Stimulated activated CD4-positive, alpha-beta T cell treated with anti-CD3 and anti-CD28 coated beads, Interleukin-4, amount 100 ng/mL, for 4 hours (primary cell): ENCODE measurements around the gene ZNF281.
"Not testable (repeated sequence)": the region's sequence is repeated elsewhere in the genome, so short reads cannot be mapped to it uniquely, and the experiment has no call there.

Experiments
- DNase-seq, 2 experiments: peaks; one replicate each; pipeline ENCODE4 v3.0.0-alpha.2; 2020

Gene ZNF281, protein sequence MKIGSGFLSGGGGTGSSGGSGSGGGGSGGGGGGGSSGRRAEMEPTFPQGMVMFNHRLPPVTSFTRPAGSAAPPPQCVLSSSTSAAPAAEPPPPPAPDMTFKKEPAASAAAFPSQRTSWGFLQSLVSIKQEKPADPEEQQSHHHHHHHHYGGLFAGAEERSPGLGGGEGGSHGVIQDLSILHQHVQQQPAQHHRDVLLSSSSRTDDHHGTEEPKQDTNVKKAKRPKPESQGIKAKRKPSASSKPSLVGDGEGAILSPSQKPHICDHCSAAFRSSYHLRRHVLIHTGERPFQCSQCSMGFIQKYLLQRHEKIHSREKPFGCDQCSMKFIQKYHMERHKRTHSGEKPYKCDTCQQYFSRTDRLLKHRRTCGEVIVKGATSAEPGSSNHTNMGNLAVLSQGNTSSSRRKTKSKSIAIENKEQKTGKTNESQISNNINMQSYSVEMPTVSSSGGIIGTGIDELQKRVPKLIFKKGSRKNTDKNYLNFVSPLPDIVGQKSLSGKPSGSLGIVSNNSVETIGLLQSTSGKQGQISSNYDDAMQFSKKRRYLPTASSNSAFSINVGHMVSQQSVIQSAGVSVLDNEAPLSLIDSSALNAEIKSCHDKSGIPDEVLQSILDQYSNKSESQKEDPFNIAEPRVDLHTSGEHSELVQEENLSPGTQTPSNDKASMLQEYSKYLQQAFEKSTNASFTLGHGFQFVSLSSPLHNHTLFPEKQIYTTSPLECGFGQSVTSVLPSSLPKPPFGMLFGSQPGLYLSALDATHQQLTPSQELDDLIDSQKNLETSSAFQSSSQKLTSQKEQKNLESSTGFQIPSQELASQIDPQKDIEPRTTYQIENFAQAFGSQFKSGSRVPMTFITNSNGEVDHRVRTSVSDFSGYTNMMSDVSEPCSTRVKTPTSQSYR

DNA sequence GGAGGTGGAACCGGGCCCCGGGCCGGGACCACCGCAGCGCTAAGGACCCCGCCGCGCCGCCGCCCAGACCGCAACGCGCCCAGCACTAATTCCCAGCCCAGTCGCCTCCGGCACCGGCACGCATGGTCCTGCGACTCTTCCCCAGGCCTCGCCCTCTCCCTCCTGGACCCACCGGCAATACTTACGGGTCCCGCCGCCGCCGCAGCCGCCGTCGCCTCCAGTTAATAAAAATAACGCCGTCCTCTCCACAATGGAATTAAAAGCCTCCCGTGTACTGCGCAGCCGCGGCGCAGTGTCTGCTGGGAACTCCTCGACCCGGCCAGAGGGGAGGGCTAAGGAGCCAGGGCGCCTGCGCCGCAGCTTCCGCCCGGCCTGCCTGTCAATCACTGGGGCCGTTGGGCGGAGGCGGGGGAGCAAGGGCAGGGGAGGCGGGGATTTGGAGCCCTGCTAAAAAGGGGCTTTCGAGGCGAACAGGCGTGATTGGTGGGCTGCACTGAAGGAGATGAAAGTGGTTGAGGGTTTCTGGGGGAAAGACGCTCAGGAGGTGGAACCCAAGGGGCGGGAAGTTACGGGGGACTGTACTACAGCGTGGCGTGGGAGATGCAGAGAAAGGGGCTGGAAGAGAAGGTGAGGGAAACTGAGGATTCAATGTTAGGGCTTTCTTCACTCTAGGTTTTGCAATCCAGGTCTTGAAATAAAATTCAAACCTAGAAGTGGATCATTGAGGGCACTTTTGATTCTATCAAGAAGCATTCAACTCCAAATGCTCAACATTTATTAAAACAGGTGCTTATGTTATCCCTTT is at the start of gene ZNF281:
TSS of gene ZNF281 (minus strand) at position 276 of the 805 bp plus-strand sequence. CDS start 331 bp downstream, outside the sequence.
- peak; percentile 93 to 95 for DNase-seq

DNA sequence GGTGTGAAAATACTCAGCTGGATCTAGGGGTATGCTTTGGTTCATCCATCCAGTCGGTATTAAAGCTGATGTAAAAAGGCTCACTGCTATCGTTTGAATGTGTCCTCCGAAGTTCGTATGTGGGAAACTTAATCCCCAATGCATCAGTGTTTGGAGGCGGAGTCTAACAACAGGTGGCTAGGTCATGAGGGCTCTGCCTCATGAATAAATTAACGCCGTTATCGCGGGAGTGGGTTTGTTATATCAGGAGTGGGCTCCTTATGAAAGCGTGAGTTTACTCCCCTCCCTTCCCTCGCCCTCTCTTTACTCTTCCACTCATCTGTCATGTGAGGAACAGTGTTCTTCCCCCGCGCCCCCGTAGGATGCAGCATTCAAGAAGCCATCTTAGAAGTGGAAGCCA is 48.9 kb upstream of the ZNF281 start:
- no peak for DNase-seq

GRCh38 chr1:200457810-200458209 is 48.0 kb upstream of the ZNF281 start:
- DNase-seq: no peak

GRCh38 chr1:200454425-200454824 is 44.6 kb upstream of the ZNF281 start:
- no peak for DNase-seq

DNA sequence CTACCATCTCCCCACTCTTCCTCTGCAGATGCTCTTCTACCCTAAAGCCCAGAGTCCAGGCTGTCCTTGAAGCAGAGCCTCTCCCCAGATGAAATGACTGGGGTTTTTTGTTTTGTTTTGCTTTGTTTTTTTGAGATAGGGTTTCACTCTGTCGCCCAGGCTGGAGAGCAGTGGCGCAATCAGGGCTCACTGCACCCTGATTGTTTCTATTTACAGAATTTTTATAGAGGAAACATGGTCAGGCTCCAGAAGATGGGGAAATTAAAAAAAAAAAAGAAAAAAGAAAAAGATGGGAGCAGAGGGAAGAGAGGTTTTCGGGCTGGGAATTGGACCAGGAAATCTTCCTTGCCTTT is 43.7 kb upstream of the ZNF281 start:
- no peak for DNase-seq

- no peak for DNase-seq
Measured at GRCh38 chr1:200452850-200453552, 43.2 kb upstream of the ZNF281 start.

- no peak for DNase-seq
Measured at GRCh38 chr1:200448034-200448762, 38.4 kb upstream of the ZNF281 start.

GRCh38 chr1:200445213-200445612 is 35.4 kb upstream of the ZNF281 start:
- no peak for DNase-seq

DNA sequence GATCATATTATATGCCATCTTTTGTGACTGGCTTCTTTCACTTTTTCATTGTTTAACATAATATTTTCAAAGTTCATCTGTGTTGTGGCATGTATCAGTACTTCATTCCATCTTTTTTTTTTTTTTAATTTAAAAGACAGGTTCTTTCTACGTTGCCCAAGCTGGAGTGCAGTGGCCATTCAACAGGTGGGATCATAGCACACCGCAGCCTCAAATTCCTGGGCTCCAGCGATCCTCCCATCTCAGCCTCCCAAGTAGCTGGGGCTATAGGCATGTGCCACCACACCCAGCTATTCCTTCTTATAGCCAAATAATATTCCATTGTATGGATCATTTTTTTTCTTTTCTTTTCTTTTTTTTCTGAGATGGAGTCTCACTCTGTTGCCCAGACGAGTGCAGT is 34.6 kb upstream of the ZNF281 start:
- no peak for DNase-seq

DNA sequence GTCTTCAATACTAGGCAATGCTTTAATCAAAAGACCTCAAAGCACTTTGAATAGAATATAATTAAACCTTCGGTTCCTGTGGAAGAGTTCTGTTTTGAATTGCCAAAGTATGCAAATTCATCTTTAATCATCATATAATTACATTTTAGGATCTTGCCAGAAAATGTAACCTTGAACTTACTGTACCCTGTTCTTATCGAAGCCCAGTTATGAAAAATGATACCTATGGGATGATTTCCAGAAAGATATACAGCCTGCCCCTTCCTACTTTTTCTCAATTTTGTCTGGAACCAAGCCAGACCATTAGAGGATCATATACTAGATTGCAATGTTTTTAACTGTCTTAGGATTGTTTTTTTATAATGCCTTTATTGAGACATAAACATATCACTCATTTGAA is 34.0 kb upstream of the ZNF281 start:
- no peak for DNase-seq

DNA sequence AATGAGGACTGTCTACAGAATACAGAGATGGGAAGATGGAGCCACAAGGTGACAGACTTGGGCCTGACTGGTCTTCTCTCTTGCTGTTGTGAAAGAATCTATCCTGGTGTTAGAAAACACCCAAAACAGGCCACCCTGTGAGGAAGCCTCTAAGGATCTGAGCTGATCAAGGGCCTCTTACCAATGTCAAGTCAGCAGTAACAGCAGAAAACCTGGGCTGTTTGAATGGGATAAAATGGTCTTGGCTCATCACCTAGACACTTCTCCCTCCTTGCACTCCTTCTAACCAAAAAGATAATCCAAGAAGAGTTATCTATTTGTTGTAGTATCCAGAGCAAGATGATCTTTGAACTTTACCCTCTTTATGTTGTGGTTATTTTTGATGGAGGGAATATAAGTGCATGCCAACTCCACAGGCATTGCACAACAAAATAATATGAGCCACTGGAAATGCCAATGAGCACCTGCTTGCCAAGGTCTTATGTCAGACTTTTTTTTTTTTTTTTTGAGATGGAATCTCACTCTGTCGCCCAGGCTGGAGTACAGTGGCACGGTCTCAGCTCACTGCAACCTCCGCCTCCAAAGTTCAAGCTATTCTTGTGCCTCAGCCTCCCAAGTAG is 32.8 kb upstream of the ZNF281 start:
- no peak for DNase-seq

- DNase-seq: no peak
Measured at GRCh38 chr1:200442023-200442422, 32.2 kb upstream of the ZNF281 start.

- DNase-seq: no peak
Measured at GRCh38 chr1:200438911-200439310, 29.1 kb upstream of the ZNF281 start.

DNA sequence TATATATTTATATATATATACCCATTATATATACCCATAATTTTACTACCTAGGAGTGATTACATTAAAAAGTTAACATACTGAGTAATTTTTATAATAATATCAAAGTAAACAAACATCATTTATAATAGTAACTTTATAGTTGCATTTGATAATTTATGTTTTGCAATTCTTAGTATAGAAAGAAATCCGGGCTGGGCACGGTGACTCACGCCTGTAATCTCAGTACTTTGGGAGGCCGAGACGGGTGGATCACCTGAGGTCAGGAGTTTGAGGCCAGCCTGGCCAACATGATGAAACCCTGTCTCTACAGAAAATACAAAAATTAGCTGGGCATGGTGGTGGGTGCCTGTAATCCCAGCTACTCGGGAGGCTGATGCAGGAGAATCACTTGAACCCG is 28.6 kb upstream of the ZNF281 start:
- not testable (repeated sequence) for DNase-seq

DNA sequence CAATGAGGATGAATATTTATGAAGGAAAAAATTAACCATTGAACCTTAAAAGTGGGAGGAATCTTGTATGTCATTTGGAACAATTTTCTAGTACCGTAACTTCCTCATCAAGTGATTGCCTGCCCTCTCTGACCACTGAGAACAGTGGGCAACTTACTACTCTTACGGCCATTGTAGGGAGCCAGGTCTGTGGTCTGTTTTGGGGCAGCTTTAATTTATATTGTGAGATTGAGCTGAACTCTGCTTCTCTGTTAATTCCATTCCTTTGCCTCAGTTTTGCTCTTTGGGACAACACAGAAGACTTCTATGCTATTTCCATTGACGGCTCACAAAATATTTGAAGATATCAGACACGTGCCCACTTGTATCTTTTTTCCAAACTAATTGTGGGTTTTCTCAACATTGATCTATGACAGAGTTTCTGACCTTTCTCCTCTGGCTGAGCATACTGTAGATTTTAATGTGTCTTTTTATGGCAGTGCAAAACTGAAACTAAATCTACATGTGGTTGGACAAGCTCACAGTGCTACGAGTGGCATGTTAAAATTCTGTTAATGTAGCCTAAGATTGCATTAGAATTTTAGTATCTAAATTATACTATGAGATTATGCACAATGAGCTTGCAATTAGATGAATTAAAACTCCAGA is 27.8 kb upstream of the ZNF281 start:
- DNase-seq: no peak

DNA sequence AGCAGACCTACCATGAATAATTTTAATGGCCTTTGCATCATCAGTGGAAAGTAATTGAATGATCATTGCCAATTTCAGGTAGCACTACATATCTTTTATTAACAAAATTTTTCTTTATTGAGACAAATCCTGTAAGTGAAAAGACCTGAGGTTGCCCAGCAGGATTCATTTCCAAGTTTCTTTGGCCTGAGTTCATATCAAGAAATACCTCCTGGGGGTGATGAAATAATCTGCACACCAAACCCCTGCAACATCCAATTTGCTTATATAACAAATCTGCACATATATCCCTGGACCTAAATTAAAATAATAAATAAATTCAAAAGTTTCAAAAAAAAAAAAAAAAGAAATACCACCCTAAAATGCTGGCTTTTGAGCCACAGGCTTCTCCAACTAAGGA is 27.3 kb upstream of the ZNF281 start:
- no peak for DNase-seq

DNA sequence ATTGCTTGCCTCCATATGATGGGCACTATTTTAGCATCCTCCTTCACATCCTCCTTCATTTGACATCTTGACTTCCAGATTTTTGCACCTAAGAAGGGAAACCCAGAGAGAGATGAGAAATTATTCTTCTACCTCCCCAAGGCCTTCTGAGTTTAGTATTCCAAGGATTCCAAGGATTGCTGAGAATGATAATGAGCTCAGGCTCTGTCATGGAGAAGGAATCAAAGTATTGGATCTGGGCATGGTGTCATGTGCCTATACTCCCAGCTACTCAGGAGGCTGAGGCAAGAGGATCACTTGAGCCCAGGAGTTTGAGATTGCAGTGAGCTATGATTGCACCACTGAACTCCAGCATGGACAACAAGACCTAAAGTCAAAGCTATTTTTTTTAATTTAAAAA is 26.6 kb upstream of the ZNF281 start:
- DNase-seq: no peak

- no peak for DNase-seq
Measured at GRCh38 chr1:200435200-200435780, 25.5 kb upstream of the ZNF281 start.

GRCh38 chr1:200433586-200433985 is 23.8 kb upstream of the ZNF281 start:
- DNase-seq: no peak

- DNase-seq: no peak
Measured at GRCh38 chr1:200432586-200432985, 22.8 kb upstream of the ZNF281 start.
